ENCODE data around the gene OR2K2.
"Not testable (repeated sequence)": the region's sequence is repeated elsewhere in the genome, so short reads cannot be mapped to it uniquely, and the experiment has no call there.

Gene OR2K2

DNA sequence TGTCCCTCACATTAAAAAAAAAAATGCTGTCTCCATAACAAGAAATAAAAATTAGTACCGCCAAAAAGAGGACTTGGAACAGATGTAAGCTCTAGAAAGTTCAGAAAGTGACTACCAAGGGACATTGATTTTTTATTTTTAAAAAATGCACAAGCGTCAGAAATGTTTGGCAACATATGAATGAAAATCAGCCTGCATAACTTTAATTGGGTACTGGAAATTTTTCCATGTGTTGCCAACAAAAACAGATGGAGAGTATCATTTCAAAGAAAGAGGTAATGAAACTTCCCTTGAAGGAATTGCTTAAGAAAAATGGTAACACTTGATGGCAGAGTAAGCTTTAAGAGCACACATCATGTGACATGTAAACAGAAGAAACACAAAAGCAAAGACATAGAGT lies 47.2 kb downstream of the OR2K2 start:
- H3K4me3 ChIP-seq (ENCODE audit: low read depth, low read length) = no peak overlapping the region
- in situ Hi-C loops (cut with HindIII; ENCODE audit: low sequenced_read_pairs) = no loop called here
- DNase-seq (ENCODE audit: low read depth, low spot score) = no peak
- no peak for TF ChIP-seq CTCF (IDR thresholded peaks at IDR 0.05; ENCODE audit: low read depth, low read length)

GRCh38 chr9:111280795-111281194 lies 49.2 kb downstream of the OR2K2 start:
- in situ Hi-C loops (cut with HindIII; ENCODE audit: low sequenced_read_pairs); H3K4me3 ChIP-seq (ENCODE audit: low read depth, low read length): not testable (repeated sequence)

More at GRCh38 chr9:111280795-111281194, 49.2 kb downstream of the OR2K2 start:
- DNase-seq (ENCODE audit: low read depth, low spot score) = not testable (repeated sequence)
